Vagina (tissue), 2 donors: Measurements from ENCODE around the gene FRK. TPM values are rescaled to one million over a fixed set of nuclear protein-coding genes. Genes with fewer than 3 reads are reported as not detected.

Source experiments
- DNase-seq, 2 donors: peaks; one replicate each; pipeline ENCODE4 v3.0.0-alpha.2; 2017; ENCODE audit errors: extremely low spot score in 2 of 2
- H3K27ac ChIP-seq: fragments of 200-600 bp; sonication (generic); one replicate; pipeline ENCODE4 v1.5.1; 2019
- H3K27me3 ChIP-seq: fragments of 200-600 bp; sonication (generic); one replicate; pipeline ENCODE4 v1.5.1; 2019
- H3K36me3 ChIP-seq, 2 donors: fragments of 200-600 bp; sonication (generic); one replicate each; pipeline ENCODE4 v1.5.1; 2017 to 2019
- H3K4me1 ChIP-seq: fragments of 200-600 bp; sonication (generic); one replicate; pipeline ENCODE4 v1.5.1; 2019
- H3K4me3 ChIP-seq, 2 donors: fragments of 200-600 bp; sonication (generic); 1 replicate in 1 of 2; 2 replicates in 1 of 2; pipeline ENCODE4 v1.5.1; 2016 to 2019
- H3K9me3 ChIP-seq: fragments of 200-600 bp; sonication (generic); one replicate; pipeline ENCODE4 v1.5.1; 2019
- POLR2A ChIP-seq, 2 donors: fragments of 450-650 bp; IDR thresholded peaks; one replicate each; pipeline ENCODE4 v1.6.1; 2017; ENCODE audit warnings: antibody characterized with exemption in 2 of 2, mild to moderate bottlenecking in 2 of 2, moderate library complexity in 2 of 2
- POLR2AphosphoS5 ChIP-seq, 2 donors: sonication (generic); formaldehyde crosslinking; IDR thresholded peaks; one replicate each; pipeline ENCODE4 v1.9.0; 2017; ENCODE audit warnings: antibody characterized with exemption in 2 of 2, mild to moderate bottlenecking in 2 of 2, low read depth in 1 of 2; ENCODE audit not compliant: insufficient read depth in 1 of 2
- intact Hi-C: fragments of 100-400 bp; cut with DNase I; formaldehyde crosslinking; loops from one replicate; pipeline ENCODE4 v1.15.1; 2023
- total RNA-seq: library from RNA; depleted of rRNA; stranded (reverse); fragments of >200 nt; gene quantifications from one replicate; pipeline ENCODE4 v1.2.3, GENCODE V29; 2016
- TF ChIP-seq, protein P1 (sequence below), 3 experiments: fragments of 450-650 bp in 2 of 3; fragments of 200-600 bp in 1 of 3; sonication (generic) in 1 of 3; IDR thresholded peaks; one replicate each; pipeline ENCODE4 v1.5.1; 2017 to 2019; ENCODE audit warnings: antibody characterized with exemption in 3 of 3, mild to moderate bottlenecking in 2 of 3, moderate library complexity in 2 of 3

Gene FRK
- total RNA-seq, 1 donor from 2014 or later: 3.9 TPM

DNA sequence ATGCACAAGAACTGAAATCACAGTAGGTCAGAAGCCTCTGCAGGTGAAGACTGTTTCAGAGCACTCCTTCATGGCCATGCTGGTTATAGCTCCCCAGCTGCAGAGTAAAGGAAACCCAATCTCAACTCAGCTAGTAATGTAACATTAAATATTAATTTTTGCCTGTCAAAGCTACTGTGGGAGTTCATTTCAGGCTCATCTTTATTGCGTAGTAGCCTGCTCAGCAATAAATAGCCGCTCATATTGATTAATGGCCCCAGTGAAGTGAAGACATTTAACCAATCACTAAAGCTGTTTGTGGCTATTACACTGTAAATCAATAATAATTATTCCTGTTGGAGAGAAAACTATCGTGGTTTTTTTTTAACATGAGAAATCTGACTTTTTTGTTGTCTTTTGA lies 101.7 kb downstream of the FRK start:
- intact Hi-C loops: no loop called here
- no peak overlapping the region for H3K27ac ChIP-seq
- no peak for DNase-seq
- TF ChIP-seq POLR2AphosphoS5 (IDR thresholded peaks at IDR 0.05; ENCODE audit: insufficient read depth in 1 of 2, low read depth in 1 of 2): no peak
- no peaks in the 10 kb centered on the region for H3K36me3 ChIP-seq
- H3K9me3 ChIP-seq: no peaks in the 10 kb centered on the region
- no peaks in the 10 kb centered on the region for H3K4me1 ChIP-seq
- H3K4me3 ChIP-seq: no peak overlapping the region
- H3K27me3 ChIP-seq: no peaks in the 10 kb centered on the region

DNA sequence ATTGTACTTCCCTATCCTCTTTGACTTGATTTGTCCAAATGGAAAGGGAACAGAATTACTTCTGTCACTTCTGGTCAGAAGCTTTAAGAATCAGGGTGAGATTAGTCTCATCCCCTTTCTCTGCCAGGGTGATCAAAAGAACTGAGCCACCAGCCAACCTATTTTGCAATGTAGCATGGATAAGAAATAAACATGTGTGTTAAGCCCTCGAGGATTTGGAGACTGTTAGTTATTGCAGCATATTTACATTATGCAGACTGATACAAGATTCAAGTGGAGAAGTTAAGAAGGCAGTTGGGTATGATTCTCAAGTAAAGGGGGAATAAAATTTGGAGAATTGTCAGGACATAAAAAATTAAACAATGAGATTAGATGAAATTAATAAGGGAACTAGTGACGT lies 106.0 kb downstream of the FRK start:
- DNase-seq: no peak
- intact Hi-C loops: no loop called here
- H3K9me3 ChIP-seq: no peaks in the 10 kb centered on the region
- TF ChIP-seq POLR2A (IDR thresholded peaks at IDR 0.05) (no peak), POLR2AphosphoS5 (IDR thresholded peaks at IDR 0.05; ENCODE audit: insufficient read depth in 1 of 2, low read depth in 1 of 2) (no peak)
- TF ChIP-seq, protein P1, sequence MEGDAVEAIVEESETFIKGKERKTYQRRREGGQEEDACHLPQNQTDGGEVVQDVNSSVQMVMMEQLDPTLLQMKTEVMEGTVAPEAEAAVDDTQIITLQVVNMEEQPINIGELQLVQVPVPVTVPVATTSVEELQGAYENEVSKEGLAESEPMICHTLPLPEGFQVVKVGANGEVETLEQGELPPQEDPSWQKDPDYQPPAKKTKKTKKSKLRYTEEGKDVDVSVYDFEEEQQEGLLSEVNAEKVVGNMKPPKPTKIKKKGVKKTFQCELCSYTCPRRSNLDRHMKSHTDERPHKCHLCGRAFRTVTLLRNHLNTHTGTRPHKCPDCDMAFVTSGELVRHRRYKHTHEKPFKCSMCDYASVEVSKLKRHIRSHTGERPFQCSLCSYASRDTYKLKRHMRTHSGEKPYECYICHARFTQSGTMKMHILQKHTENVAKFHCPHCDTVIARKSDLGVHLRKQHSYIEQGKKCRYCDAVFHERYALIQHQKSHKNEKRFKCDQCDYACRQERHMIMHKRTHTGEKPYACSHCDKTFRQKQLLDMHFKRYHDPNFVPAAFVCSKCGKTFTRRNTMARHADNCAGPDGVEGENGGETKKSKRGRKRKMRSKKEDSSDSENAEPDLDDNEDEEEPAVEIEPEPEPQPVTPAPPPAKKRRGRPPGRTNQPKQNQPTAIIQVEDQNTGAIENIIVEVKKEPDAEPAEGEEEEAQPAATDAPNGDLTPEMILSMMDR (IDR thresholded peaks at IDR 0.05): no peak
- no peaks in the 10 kb centered on the region for H3K4me1 ChIP-seq
- no peak overlapping the region for H3K4me3 ChIP-seq
- H3K27me3 ChIP-seq: no peaks in the 10 kb centered on the region
- no peaks in the 10 kb centered on the region for H3K36me3 ChIP-seq
- H3K27ac ChIP-seq: no peak overlapping the region

DNA sequence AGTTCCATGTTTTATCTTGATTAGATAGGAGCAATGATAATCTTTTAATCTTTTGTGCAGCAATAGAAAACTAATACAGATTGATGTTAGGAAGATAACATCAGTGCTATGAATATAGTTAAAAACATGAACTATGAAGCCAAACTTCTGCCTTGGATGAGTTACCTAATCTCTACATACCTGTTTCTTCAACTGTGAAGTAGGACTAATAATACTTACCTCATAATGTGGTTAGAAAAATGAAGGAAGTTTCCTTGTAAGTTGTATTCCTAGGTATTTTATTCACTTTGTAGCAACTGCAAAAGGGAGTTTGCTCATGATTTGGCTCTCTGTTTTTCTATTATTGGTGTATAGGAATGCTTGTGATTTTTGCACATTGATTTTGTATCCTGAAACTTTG lies 111.9 kb downstream of the FRK start:
- Histone ChIP-seq H3K27me3 (no peaks in the 10 kb centered on the region), H3K27ac (no peak overlapping the region), H3K4me3 (no peak overlapping the region), H3K9me3 (no peaks in the 10 kb centered on the region), H3K36me3 (no peaks in the 10 kb centered on the region), H3K4me1 (no peaks in the 10 kb centered on the region)
- TF ChIP-seq, protein P1 (IDR thresholded peaks at IDR 0.05): no peak
- TF ChIP-seq POLR2A (IDR thresholded peaks at IDR 0.05): no peak
- TF ChIP-seq POLR2AphosphoS5 (IDR thresholded peaks at IDR 0.05; ENCODE audit: insufficient read depth in 1 of 2, low read depth in 1 of 2): no peak
- intact Hi-C loops: no loop called here
- no peak for DNase-seq

- H3K9me3 ChIP-seq: no peaks in the 10 kb centered on the region
- no peak overlapping the region for H3K4me3 ChIP-seq
- TF ChIP-seq POLR2A (IDR thresholded peaks at IDR 0.05): no peak
- TF ChIP-seq, protein P1 (IDR thresholded peaks at IDR 0.05): no peak
- no peak for TF ChIP-seq POLR2AphosphoS5 (IDR thresholded peaks at IDR 0.05; ENCODE audit: insufficient read depth in 1 of 2, low read depth in 1 of 2)
- no peaks in the 10 kb centered on the region for H3K27me3 ChIP-seq
- intact Hi-C loops: no loop called here
- no peak overlapping the region for H3K27ac ChIP-seq
- no peaks in the 10 kb centered on the region for H3K36me3 ChIP-seq
- no peak for DNase-seq
- H3K4me1 ChIP-seq: no peaks in the 10 kb centered on the region
These were observed 112.6 kb downstream of the FRK start for GRCh38 chr6:115947966-115948541.

GRCh38 chr6:115945812-115946211 lies 114.9 kb downstream of the FRK start:
- Histone ChIP-seq H3K4me1 (no peaks in the 10 kb centered on the region), H3K27ac (no peak overlapping the region), H3K9me3 (no peaks in the 10 kb centered on the region), H3K27me3 (no peaks in the 10 kb centered on the region), H3K36me3 (no peaks in the 10 kb centered on the region), H3K4me3 (no peak overlapping the region)
- intact Hi-C loops: no loop called here
- TF ChIP-seq POLR2A (IDR thresholded peaks at IDR 0.05): no peak
- TF ChIP-seq, protein P1 (IDR thresholded peaks at IDR 0.05): no peak
- no peak for TF ChIP-seq POLR2AphosphoS5 (IDR thresholded peaks at IDR 0.05; ENCODE audit: insufficient read depth in 1 of 2, low read depth in 1 of 2)
- DNase-seq: no peak
